ENCODE measurements around the gene FUT7. TPM values are rescaled to one million over a fixed set of nuclear protein-coding genes. Genes with fewer than 3 reads are reported as not detected.
"Not testable (repeated sequence)": the region's sequence is repeated elsewhere in the genome, so short reads cannot be mapped to it uniquely, and the experiment has no call there.

The FUT7 gene
- total RNA-seq, 1 donor from 2014 or later = not detected

DNA sequence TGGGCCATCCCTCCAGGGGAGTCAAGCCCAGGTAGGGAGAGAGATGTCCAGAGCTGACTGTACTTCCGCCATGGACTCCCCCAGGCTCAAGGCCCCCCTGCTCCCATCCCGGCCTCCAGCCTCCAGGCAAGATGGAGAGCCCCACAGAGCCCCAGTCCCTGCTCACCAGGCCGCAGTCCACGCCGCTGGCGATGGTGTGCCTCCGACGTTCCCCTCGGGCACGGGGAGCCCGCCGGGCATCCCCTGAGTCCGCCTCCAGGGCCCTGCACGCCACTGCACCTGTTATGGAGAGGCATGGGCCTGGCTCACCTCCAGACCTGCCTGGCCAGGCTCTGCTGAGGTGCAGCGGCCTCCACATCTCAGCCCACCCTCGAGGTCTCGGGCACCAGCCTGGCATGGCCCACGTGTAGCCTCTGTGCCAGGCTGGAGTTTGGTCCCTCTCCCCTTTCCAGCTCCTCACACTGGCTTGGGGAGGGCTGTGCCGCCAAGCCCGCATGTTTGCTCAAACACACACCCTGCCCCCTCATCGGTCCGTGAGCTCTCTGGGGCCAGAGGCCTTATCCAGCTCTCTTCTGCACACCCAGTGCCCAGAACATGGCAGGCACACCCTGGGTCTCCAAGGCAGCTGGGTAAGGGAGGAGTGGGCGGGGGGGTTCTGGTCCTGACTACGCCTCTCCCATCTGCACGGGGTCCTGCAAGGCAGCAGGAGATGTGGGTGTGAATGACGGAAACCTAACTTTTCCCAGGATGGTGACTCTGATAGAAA, 34.4 kb upstream of the FUT7 start:
- DNase-seq (ENCODE audit: low read depth, low spot score) = no peak

DNA sequence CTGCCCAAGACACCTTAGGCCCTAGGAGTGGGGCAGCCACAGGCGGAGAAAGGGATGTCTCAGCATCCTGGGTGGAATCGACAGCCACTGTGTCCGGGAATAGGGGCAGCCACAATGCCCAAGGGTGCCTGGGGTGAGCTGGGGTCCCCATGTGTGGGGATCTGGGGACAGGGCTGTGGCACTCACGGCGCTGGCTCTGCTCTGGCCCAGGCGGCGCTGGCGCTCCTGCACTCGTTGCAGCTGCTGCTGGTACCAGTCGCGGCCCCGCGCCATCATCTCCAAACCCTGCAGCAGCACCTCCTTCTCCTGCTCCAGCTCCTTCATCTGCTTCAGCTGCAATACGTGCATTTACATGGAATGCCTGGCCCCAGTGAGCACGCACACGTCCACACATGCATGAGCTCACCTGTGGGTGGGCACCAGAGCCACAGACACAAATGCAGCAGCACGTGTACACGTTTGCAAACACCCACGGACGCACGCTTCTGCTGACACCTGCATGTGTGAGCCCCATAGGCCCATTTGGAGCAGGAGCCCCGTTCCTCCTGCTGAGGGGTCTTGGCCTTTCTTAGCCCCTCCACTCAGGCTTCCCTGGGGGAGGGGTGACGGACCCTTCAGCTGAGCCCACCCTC, 33.6 kb upstream of the FUT7 start:
- DNase-seq (ENCODE audit: low read depth, low spot score) = no peak

DNA sequence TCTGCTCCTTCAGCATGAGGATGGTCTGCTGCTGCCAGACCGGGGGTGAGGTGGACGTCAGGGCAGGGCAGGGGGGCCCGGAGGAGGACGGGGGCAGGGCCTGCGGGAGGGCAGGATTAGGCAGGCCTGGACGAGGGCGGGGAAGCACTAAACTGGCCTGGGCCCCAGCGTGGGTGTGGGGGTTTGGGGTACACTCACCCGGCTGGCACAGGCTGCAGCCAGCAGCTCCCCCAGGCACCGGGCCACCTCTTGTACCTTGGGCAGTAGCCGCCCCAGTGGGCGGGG, 32.9 kb upstream of the FUT7 start:
- DNase-seq (ENCODE audit: low read depth, low spot score) = no peak

DNA sequence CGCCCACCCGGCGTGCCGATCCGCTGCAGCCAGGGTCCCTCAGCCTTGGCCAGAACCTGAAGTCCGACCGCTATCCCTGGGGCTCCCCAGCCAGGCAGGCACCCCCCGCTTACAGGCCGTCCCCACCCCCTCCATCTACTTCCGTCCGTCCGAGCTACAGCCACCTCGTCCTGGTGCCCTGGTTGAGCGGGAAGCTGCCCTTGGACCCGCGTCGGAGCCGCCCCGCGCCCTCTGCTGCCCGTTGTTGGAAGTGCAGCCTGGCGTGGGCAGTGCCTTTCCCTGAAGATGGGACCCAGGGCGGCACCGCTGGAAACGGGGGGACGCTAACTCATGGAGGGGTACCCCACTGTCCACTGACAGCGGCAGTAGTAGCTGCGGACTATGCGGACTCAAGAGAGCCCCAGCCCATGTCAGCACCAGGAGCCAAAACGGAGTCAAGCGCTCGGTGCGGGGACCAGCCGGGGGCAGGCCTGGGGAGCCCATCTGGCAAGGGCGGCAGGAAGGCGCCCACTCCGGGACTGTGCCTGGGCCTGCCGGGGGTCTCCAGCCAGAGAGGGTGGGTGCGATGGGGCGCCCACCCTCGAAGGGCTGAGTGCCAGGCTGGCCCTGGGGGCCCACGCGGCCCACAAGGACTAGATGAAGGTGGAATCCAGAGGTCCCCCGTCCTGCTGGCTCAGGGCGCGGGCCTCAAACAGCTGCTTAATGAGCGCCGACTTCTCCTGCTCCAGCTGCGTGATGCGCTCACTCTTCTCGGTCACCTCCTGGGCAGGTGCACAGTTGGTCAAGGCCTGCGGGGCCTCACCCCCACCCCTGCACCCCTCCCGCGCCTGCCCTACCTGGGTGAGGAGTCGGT, 32.4 kb upstream of the FUT7 start:
- no peak for DNase-seq (ENCODE audit: low read depth, low spot score)

DNA sequence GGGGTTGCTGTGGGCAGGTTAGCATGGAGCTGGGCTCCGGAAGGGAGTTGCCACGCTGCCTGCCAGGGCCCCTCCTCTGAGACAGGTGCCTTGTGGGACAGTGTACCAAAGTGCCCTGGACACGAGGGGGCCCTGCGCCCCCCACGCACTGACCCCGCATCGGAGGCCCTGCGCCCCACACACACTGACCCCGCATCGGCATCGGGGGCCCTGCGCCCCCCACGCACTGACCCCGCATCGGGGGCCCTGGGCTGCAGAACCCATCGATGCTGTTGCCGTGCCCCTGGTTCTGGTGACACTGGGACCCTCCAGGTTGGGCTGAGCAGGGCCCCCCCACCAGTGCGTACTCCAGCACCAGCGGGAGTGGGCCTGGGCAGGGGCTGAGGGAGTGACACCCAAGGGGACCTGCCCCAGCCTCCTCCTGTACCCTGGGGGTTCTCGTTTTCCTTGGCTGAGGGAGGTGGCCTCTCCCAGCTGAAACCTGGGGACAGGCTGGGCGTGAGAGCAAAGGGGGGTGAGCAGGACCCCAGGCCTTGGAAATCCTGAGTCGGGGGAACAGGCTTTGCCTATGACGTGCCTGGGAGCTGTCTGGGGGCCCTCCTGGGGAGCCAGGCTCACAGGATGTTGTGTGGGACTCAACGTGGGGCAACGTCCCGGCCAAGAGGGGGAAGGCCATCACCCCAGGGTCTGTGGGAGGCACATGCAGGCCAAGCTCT, 31.6 kb upstream of the FUT7 start:
- DNase-seq (ENCODE audit: low read depth, low spot score) = no peak

DNA sequence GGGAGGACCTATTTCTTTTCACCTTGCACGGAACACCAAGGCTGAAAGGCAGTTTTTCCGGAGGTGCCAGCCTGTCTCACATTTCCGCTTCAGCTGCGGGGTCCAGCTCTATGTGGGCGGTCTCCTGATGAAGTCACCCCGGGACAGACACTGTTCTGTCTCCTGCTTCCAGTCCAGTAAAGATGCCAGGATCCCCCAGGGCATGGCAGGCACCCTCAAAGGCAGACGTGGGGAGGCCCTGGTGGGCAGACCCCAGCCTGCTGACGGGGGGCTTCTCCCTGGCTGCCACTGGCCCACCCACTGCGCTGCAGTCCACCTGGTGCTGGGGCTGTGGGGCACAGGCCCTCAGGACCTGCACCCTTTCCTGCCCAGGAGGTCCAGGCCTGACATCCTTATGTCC, 30.9 kb upstream of the FUT7 start:
- not testable (repeated sequence) for DNase-seq (ENCODE audit: low read depth, low spot score)

DNA sequence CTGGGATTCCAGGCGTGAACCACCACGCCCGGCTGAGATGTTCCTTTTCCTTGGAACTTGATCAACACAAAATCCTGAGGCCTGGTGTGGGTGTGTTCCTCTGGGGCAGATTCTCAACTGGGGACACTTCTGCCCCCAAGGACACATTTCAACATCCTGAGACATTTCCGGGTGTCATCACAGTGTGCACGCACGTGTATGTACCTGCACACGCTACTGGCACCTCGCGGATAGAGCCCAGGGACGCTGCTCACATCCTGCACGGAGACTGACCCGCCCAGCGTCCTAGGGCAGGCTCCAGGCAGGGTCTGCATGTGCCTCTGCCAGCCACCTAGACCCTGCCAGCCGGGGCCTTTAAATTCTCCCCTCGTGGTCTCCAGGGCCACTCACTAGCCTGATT, 30.5 kb upstream of the FUT7 start:
- DNase-seq (ENCODE audit: low read depth, low spot score) = no peak

DNA sequence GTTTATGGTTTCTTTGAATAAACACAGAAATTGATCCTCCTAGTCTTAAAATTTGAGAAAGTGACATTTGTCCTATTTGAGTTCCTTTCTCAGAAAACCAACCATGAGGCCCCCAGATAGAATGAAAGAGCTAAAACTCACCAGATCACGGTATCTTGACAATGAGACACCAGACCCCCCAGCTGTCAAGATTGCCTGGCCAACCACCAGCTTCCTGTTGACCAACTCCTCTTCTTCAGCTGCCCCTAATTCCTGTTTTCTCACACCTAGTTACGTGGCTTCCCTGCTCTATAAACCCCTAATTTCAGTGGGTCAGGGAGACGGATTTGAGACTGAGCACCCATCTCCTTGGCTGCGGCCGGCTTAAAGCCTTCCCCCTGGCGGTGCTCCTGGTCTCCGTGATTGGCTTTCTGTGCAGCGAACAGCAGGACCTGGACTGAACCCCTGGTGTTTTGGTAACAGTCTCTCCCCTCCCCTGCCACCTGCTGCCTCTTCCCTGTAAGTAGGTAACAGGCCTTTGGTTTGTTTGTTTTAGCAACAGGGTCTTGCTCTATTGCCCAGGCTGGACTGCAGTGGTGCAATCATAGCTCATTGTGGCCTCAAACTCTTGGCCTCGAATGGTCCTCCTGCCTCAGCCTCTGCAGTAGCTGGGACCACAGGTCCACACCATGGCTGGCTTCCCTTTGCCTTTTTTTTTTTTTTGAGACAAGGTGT, 26.8 kb upstream of the FUT7 start:
- DNase-seq (ENCODE audit: low read depth, low spot score) = no peak

DNA sequence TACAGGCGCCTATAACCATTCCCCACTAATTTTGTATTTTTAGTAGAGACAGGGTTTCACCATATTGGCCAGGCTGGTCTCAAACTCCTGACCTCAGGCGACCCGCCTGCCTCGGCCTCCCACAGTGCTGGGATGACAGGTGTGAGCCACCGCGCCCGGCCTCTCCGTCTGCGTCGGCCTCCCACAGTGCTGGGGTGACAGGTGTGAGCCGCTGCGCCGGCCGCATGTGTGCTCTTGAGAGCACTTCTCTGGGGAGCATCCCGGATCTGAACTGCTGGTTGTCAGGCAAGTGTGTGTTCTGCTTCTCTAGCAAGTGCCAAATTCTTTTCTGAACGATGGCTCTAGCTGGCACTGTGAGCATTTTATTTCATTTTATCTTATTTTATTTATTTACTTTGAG, 25.7 kb upstream of the FUT7 start:
- no peak for DNase-seq (ENCODE audit: low read depth, low spot score)

DNA sequence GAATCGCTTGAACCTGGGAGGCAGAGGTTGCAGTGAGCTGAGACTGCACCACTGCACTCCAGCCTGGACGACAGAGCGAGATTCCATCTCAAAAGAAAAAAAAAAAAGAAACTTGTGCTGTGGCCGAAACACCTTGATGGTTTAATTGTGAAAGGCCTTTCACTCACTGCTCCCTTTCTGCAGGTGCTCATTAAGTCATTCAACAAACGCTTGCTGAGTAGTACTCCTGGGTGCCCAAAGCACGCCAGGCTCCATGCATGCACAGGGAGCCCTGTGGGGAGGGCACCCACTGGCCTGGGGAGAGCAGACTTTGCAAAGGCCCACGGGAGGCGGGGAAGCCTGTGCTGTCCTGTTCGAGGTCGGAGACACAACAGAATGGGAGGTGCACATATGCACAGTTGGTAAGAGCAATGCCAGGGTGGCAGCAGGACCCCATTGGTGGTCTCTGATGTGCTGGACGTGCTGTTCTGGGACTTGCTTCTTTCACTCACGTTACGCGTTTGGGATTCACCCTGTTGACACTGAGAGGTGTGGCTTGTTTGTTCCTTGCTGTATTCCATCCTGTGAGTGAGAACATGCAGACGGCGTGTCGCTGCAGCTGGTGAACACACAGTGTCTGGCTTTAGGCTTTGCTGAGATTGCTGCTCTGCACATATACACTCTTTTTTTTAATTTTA, 25.0 kb upstream of the FUT7 start:
- no peak for DNase-seq (ENCODE audit: low read depth, low spot score)

DNA sequence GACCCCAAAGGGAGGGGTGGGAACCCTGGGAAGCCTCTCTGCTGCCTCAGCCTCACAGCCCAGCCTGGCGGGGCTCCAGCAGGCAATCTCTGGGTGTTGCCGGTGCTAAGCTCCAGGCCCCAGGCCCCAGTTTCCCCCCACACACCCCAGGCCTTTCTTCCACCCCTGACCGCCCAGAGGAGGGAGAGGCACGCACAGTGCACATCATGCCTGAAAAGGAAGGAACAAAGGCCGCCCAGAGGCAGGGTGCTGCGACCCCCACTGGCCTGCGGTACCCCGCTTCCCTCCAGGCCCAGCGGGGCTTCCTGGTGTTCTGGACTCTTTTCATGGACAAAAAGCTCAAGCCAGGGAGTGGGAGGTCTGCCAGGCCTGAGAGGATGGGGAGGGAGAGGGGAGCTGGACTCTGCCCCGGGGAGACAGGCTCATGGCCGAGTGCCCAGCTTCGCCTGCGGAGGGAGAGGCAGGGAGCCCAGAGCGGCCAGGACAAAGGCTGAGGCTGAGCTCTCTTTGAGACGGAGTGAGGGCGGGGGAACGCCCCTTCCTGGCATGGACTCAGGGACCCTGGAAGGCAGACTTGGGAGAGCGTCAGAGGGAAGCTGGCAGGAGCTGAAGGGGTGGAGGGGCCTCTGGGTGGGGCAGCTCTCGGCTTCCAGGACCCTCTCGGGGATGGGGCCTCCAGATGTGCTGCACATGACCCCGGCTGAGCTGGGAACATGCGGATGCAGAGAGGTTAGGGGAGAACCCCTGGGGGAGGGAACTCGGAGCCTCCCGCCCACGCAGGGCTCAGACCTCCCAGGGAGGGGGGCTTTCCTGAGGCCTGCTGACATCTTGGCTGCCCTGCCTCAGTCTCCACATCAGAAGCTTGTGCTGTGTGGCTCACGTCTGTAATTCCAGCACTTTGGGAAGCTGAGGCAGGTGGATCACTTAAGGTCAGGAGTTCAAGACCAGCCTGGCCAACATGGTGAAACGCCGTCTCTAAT, 23.8 kb upstream of the FUT7 start:
- DNase-seq (ENCODE audit: low read depth, low spot score) = no peak

DNA sequence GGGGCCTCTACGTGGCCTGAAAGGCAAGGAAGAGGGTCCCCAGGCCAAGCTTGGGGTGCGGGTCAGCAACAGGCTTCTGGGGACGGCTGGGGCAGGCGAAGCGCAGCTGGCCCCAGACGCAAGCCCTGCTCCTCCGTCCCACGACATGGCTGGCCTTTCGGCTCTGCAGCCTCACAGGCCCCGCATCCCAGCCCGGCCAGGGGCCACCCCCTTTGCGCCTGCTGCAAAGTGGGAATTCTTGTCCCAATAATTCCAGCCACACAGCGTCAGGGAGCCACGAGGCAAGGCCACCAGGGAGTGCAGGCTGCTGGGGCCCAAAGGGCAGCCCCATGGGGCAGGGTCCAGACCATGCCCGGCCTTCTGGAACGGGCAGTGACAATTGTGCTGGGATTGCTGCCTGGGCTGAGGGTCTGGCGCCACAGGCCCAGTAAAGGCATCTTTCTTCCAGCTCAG, 23.1 kb upstream of the FUT7 start:
- no peak for DNase-seq (ENCODE audit: low read depth, low spot score)

DNA sequence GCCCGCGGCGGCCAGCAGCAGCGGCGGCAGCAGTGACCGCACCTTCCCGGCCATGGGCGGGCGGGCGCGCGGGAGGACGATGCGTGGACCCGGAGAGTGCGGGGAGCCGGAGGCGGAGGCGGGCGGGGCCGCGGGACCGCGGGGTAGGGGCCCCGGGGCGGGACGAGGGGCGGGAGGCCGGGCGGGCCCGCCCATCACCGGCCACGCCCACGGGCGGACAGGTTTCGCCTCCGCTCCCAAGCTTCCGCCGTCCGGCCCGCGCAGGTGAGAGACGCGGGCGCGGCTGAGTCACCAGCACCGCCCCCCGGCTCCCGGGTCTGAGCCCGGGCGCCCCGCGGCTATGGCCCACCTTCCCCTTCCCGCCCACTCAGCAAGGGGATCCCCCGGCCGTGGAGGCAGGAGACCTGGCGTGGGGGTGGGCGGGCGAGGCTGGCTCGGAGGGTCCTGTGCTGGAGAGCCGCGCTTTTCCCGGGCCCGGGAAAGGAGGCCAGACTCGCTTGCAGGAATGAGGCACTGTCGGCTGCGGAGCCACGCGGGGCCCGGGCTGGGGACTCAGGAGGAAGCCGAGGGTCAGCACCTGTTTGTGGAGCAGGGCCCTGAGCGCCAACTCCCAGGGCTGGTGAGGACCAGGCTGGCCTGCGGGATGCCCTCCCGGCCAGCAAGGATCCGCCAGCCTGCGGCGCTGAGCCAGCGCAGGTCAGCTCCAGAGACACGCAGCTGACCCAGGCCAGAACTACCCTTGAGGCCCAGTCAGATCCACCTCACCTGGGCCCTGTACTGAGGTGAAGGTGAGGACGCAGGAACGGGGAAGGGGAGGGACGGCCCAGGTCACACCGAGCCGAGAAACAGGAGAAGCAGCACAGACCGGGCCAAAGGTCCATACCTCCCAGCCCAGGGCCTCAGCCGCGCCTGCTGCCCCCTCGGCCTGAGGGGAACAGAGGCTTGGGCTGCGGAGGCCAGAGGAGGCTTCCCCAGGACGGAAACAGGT, 22.4 kb upstream of the FUT7 start, which contains the start of gene ENTPD2:
ENTPD2 (minus strand) TSS at position 118 of the 988 bp plus-strand sequence; CDS start at position 54, 64 bp downstream.
- no peak for DNase-seq (ENCODE audit: low read depth, low spot score)

DNA sequence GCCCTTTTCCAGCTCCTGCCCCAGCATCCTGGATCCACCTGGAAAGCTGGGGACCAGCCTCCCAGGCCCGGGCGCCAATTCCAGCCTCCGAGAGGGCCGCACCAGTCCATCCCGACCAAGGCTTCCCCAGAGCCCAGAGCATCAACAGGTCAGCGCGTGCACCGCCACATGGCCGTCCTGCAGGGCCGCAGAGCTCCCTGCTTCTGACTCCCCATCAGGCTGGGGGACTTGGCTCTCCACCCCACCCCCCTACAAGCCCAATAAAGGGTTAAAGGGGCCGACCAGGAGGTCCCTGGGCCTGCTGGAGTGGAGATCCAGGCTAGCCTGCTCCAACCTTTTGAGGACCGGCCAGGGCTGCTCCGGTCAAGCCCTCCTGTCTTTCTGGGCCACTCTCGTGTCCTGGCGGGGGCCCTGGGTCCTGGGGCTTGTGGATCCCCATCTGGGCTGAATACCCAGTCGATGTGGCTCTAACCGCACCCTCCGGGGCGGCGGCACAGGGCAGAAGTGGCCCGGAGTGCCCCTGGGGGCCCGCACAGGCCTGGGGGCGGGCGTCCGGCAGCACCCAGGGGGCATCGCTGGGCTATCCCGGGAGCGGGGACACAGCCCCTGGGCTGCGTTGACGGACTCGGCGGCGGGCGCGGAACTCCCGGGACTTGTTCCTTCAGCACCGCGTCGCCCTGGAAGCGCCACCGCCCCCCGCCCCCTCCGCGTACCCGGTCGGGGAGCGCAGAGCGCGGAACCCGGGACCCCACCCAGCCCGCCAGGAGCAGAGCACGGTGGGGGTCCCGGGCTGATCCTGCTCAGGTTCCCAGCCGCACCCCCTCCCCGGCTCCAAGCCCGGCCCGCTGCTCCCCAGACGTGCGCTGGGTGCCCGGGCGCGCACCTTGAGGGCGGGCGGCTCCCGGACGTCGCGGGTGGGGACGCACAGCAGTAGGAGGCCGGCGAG, 21.4 kb upstream of the FUT7 start:
- no peak for DNase-seq (ENCODE audit: low read depth, low spot score)

DNA sequence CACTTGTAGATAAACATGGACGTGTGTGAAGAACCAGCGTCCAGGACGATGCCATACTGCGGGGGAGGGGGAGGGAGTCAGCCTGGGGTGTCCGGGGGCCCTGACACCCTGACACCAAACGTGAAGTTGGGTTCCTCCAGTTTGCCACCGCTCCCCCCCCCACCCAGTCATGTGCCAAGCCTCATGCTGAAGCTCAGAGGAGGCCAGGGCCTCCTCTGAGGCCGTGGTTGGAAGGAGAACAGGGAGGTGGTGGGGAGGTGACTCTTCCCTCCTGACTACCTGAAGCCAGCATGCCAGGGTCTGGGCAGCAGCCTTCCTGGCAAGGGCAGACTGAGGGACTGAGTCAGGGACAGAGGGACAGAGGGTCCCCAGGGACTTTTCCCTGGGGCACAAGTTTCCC, 20.4 kb upstream of the FUT7 start:
- DNase-seq (ENCODE audit: low read depth, low spot score) = no peak

DNA sequence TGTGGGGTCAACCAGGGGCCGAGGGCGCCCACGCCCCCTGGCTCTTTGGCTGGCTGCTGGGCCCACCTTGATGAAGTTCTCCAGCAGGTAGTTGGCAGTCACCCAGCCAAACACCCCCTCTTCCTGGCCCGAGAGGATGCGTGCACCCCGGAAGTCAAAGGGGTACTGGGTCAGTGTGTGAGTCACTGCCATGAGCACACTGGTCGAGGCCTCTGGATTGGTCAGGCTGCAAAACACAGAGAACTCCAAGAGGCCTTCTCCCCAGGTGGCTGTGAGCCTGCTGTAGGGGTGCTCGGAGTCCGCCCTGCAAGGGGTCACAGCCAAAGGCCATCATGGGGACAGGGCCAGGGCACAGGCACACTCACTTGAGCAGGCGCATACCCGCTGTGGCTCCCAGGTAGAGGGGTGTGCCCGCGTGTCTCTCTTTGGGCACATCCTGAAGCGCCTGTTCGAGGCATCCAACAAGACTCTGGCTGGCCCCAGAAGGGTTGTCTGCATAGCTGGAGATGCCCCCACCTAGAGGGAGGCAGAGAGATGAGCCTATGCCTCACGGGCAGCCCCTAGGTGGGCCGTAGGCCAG, 19.3 kb upstream of the FUT7 start:
- DNase-seq (ENCODE audit: low read depth, low spot score) = no peak

DNA sequence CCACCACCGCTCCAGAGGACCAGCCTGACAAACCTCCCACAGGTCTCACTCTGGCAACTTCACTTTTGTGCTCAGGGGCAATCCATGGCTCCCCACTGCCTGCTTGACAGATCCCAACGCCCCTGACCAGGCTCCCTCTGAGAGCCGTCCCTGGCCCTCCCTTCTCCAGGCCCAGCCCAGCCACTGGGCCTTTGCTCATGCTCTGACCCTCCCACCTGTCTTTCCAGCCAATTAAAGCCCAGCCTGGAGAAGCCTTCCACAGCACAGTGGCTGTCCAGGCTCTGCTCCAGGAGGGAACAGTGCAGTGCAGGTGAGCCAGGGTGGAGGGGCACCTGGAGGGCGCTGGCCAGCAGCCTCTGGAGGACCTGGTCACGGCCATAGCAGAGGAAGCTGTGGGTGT, 18.7 kb upstream of the FUT7 start:
- DNase-seq (ENCODE audit: low read depth, low spot score) = no peak
